ENCODE measurements around the gene HEXD.

HEXD gene

DNA sequence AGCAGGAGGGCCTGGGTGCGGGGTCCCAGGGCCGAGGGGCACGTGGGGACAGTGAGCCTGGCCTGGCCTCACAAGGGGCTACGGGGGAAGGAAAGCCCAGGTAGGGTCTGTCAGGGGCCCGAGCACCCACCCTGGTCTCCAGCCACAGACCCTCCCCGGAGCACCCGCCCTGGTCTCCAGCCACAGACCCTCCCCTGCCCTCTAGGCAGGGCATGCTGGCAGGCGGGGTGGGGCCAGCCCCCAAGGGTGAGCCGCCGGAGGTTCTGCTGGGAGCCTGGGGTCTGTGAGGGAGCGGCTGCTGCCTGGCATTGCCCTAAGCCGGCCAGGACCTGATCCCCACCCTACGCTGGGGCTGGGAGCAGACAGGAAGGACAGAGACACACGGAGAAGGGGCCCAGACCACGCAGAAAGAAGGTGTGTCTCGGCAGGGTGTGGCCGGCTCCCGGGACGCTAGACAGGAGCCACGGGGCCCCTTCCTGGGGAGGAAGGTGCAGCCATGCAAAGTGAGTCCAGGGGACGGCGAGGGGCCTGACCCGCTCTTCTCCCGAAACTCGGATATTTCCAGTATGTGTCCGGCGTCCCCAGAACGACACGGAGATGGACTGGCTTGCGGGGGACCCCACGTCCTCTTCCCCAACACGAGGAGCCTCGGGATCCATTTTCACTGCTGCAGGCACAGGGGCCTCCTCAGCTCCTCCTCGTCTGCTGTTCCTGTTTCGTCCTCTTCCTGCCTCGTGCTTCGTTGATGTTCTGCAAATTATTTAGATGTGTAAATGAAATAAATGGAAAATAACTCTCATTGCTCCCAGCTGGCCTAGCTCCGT is 31.1 kb upstream of the HEXD start:
- Histone ChIP-seq H3K4me1 (ENCODE audit: control insufficient read depth, insufficient read depth, low read length) (no peaks in the 10 kb centered on the region), H3K36me3 (ENCODE audit: control insufficient read depth in 2 of 2, insufficient read depth in 1 of 2, low read length in 2 of 2) (peaks cover 0 to 6% of the 10 kb centered on the region in 2 experiments; a peak in 1 of 3 replicates), H3K27ac (ENCODE audit: extremely low read depth, low read depth, low read length) (no peak overlapping the region), H3K9me3 (ENCODE audit: control insufficient read depth, insufficient read depth, low read depth, low read length) (no peaks in the 10 kb centered on the region), H3K4me3 (ENCODE audit: low read depth, low read length) (no peak overlapping the region)
- TF ChIP-seq, protein P1, sequence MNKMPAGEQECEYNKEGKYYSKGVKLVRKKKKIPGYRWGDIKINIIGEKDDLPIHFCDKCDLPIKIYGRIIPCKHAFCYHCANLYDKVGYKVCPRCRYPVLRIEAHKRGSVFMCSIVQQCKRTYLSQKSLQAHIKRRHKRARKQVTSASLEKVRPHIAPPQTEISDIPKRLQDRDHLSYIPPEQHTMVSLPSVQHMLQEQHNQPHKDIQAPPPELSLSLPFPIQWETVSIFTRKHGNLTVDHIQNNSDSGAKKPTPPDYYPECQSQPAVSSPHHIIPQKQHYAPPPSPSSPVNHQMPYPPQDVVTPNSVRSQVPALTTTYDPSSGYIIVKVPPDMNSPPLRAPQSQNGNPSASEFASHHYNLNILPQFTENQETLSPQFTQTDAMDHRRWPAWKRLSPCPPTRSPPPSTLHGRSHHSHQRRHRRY (tag by site-specific recombination; IDR thresholded peaks at IDR 0.05) = no peak
- TF ChIP-seq ZIC2 (tag by site-specific recombination; IDR thresholded peaks at IDR 0.05) (peak; percentile 35; the same call in 1 of the 2 replicates), ZNF747 (tag by site-specific recombination; IDR thresholded peaks at IDR 0.05) (no peak), ZNF24 (tag by site-specific recombination; IDR thresholded peaks at IDR 0.05) (no peak), ZBTB1 (tag by site-specific recombination; IDR thresholded peaks at IDR 0.05) (no peak), ZNF404 (tag by site-specific recombination; IDR thresholded peaks at IDR 0.05) (no peak), KLF9 (tag by site-specific recombination; IDR thresholded peaks at IDR 0.05; ENCODE audit: low read depth) (no peak), KLF16 (tag by site-specific recombination; IDR thresholded peaks at IDR 0.05) (no peak), ZBTB7A (tag by site-specific recombination; IDR thresholded peaks at IDR 0.05; ENCODE audit: low read depth) (no peak), ZFP37 (tag by site-specific recombination; IDR thresholded peaks at IDR 0.05) (no peak), ZNF777 (tag by site-specific recombination; IDR thresholded peaks at IDR 0.05; ENCODE audit: borderline replicate concordance) (no peak), KLF1 (tag by site-specific recombination; IDR thresholded peaks at IDR 0.05) (peak; percentile 68), SP2 (tag by site-specific recombination; IDR thresholded peaks at IDR 0.05) (peak; percentile 4; the same call in 1 of the 2 replicates), KLF7 (tag by site-specific recombination; IDR thresholded peaks at IDR 0.05; ENCODE audit: borderline replicate concordance) (no peak), ZNF423 (tag by site-specific recombination; IDR thresholded peaks at IDR 0.05) (no peak), GLIS2 (tag by site-specific recombination; IDR thresholded peaks at IDR 0.05) (peak; percentile 59)
- TF ChIP-seq, protein P2, sequence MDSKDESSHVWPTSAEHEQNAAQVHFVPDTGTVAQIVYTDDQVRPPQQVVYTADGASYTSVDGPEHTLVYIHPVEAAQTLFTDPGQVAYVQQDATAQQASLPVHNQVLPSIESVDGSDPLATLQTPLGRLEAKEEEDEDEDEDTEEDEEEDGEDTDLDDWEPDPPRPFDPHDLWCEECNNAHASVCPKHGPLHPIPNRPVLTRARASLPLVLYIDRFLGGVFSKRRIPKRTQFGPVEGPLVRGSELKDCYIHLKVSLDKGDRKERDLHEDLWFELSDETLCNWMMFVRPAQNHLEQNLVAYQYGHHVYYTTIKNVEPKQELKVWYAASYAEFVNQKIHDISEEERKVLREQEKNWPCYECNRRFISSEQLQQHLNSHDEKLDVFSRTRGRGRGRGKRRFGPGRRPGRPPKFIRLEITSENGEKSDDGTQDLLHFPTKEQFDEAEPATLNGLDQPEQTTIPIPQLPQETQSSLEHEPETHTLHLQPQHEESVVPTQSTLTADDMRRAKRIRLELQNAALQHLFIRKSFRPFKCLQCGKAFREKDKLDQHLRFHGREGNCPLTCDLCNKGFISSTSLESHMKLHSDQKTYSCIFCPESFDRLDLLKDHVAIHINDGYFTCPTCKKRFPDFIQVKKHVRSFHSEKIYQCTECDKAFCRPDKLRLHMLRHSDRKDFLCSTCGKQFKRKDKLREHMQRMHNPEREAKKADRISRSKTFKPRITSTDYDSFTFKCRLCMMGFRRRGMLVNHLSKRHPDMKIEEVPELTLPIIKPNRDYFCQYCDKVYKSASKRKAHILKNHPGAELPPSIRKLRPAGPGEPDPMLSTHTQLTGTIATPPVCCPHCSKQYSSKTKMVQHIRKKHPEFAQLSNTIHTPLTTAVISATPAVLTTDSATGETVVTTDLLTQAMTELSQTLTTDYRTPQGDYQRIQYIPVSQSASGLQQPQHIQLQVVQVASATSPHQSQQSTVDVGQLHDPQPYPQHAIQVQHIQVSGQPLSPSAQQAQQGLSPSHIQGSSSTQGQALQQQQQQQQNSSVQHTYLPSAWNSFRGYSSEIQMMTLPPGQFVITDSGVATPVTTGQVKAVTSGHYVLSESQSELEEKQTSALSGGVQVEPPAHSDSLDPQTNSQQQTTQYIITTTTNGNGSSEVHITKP (tag by site-specific recombination; IDR thresholded peaks at IDR 0.05) = peak; percentile 56; the same call in 1 of the 2 replicates
- TF ChIP-seq, protein P3, sequence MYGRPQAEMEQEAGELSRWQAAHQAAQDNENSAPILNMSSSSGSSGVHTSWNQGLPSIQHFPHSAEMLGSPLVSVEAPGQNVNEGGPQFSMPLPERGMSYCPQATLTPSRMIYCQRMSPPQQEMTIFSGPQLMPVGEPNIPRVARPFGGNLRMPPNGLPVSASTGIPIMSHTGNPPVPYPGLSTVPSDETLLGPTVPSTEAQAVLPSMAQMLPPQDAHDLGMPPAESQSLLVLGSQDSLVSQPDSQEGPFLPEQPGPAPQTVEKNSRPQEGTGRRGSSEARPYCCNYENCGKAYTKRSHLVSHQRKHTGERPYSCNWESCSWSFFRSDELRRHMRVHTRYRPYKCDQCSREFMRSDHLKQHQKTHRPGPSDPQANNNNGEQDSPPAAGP (tag by site-specific recombination; IDR thresholded peaks at IDR 0.05) = peak; percentile 75
- TF ChIP-seq, protein P4, sequence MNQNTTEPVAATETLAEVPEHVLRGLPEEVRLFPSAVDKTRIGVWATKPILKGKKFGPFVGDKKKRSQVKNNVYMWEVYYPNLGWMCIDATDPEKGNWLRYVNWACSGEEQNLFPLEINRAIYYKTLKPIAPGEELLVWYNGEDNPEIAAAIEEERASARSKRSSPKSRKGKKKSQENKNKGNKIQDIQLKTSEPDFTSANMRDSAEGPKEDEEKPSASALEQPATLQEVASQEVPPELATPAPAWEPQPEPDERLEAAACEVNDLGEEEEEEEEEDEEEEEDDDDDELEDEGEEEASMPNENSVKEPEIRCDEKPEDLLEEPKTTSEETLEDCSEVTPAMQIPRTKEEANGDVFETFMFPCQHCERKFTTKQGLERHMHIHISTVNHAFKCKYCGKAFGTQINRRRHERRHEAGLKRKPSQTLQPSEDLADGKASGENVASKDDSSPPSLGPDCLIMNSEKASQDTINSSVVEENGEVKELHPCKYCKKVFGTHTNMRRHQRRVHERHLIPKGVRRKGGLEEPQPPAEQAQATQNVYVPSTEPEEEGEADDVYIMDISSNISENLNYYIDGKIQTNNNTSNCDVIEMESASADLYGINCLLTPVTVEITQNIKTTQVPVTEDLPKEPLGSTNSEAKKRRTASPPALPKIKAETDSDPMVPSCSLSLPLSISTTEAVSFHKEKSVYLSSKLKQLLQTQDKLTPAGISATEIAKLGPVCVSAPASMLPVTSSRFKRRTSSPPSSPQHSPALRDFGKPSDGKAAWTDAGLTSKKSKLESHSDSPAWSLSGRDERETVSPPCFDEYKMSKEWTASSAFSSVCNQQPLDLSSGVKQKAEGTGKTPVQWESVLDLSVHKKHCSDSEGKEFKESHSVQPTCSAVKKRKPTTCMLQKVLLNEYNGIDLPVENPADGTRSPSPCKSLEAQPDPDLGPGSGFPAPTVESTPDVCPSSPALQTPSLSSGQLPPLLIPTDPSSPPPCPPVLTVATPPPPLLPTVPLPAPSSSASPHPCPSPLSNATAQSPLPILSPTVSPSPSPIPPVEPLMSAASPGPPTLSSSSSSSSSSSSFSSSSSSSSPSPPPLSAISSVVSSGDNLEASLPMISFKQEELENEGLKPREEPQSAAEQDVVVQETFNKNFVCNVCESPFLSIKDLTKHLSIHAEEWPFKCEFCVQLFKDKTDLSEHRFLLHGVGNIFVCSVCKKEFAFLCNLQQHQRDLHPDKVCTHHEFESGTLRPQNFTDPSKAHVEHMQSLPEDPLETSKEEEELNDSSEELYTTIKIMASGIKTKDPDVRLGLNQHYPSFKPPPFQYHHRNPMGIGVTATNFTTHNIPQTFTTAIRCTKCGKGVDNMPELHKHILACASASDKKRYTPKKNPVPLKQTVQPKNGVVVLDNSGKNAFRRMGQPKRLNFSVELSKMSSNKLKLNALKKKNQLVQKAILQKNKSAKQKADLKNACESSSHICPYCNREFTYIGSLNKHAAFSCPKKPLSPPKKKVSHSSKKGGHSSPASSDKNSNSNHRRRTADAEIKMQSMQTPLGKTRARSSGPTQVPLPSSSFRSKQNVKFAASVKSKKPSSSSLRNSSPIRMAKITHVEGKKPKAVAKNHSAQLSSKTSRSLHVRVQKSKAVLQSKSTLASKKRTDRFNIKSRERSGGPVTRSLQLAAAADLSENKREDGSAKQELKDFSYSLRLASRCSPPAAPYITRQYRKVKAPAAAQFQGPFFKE (tag by site-specific recombination; IDR thresholded peaks at IDR 0.05; ENCODE audit: borderline replicate concordance) = no peak
- TF ChIP-seq, protein P5, sequence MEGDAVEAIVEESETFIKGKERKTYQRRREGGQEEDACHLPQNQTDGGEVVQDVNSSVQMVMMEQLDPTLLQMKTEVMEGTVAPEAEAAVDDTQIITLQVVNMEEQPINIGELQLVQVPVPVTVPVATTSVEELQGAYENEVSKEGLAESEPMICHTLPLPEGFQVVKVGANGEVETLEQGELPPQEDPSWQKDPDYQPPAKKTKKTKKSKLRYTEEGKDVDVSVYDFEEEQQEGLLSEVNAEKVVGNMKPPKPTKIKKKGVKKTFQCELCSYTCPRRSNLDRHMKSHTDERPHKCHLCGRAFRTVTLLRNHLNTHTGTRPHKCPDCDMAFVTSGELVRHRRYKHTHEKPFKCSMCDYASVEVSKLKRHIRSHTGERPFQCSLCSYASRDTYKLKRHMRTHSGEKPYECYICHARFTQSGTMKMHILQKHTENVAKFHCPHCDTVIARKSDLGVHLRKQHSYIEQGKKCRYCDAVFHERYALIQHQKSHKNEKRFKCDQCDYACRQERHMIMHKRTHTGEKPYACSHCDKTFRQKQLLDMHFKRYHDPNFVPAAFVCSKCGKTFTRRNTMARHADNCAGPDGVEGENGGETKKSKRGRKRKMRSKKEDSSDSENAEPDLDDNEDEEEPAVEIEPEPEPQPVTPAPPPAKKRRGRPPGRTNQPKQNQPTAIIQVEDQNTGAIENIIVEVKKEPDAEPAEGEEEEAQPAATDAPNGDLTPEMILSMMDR (tag by site-specific recombination; IDR thresholded peaks at IDR 0.05) = no peak
- CTCF ChIA-PET = no interaction called here
- POLR2A ChIA-PET = no interaction called here
